Bronchial epithelial cell (primary cell): Measurements from ENCODE around the gene TXNDC11. TPM values are rescaled to one million over a fixed set of nuclear protein-coding genes. Genes with fewer than 3 reads are reported as not detected.
"Not testable (repeated sequence)": the region's sequence is repeated elsewhere in the genome, so short reads cannot be mapped to it uniquely, and the experiment has no call there.

Source experiments
- DNase-seq: peaks from one replicate; pipeline ENCODE4 v3.0.0-alpha.2; 2010; ENCODE audit warnings: low read depth
- FAIRE-seq: peaks from 2 replicates; lab custom pipeline; 2011; peaks lifted over from hg19 to GRCh38; lab: Jason Lieb, UNC
- H3K27me3 ChIP-seq: 2 replicates; pipeline ENCODE4 v1.5.1; 2011; ENCODE audit warnings: low read length; ENCODE audit not compliant: control insufficient read depth, insufficient read depth
- H3K36me3 ChIP-seq: 2 replicates; pipeline ENCODE4 v1.5.1; 2011; ENCODE audit warnings: low read length; ENCODE audit not compliant: control insufficient read depth, insufficient read depth
- H3K4me3 ChIP-seq: 2 replicates; pipeline ENCODE4 v1.5.1; 2011; ENCODE audit warnings: mild to moderate bottlenecking, low read depth, low read length, control low read depth
- total RNA-seq: library from RNA; depleted of rRNA; stranded (reverse); fragments of >200 nt; gene quantifications from 2 replicates; pipeline ENCODE4 v1.2.1, GENCODE V29; 2014
- TF ChIP-seq, protein P1 (sequence below): IDR thresholded peaks from 2 replicates; pipeline ENCODE4 v1.5.1; 2011; ENCODE audit warnings: mild to moderate bottlenecking, moderate library complexity, low read length, control low read depth, inconsistent platforms; ENCODE audit not compliant: insufficient read depth, severe bottlenecking

The TXNDC11 gene, protein sequence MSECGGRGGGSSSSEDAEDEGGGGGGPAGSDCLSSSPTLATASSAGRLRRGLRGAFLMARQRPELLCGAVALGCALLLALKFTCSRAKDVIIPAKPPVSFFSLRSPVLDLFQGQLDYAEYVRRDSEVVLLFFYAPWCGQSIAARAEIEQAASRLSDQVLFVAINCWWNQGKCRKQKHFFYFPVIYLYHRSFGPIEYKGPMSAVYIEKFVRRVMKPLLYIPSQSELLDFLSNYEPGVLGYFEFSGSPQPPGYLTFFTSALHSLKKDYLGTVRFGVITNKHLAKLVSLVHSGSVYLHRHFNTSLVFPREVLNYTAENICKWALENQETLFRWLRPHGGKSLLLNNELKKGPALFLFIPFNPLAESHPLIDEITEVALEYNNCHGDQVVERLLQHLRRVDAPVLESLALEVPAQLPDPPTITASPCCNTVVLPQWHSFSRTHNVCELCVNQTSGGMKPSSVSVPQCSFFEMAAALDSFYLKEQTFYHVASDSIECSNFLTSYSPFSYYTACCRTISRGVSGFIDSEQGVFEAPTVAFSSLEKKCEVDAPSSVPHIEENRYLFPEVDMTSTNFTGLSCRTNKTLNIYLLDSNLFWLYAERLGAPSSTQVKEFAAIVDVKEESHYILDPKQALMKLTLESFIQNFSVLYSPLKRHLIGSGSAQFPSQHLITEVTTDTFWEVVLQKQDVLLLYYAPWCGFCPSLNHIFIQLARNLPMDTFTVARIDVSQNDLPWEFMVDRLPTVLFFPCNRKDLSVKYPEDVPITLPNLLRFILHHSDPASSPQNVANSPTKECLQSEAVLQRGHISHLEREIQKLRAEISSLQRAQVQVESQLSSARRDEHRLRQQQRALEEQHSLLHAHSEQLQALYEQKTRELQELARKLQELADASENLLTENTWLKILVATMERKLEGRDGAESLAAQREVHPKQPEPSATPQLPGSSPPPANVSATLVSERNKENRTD
- total RNA-seq: 29.4 and 35.8 TPM in 2 replicates

DNA sequence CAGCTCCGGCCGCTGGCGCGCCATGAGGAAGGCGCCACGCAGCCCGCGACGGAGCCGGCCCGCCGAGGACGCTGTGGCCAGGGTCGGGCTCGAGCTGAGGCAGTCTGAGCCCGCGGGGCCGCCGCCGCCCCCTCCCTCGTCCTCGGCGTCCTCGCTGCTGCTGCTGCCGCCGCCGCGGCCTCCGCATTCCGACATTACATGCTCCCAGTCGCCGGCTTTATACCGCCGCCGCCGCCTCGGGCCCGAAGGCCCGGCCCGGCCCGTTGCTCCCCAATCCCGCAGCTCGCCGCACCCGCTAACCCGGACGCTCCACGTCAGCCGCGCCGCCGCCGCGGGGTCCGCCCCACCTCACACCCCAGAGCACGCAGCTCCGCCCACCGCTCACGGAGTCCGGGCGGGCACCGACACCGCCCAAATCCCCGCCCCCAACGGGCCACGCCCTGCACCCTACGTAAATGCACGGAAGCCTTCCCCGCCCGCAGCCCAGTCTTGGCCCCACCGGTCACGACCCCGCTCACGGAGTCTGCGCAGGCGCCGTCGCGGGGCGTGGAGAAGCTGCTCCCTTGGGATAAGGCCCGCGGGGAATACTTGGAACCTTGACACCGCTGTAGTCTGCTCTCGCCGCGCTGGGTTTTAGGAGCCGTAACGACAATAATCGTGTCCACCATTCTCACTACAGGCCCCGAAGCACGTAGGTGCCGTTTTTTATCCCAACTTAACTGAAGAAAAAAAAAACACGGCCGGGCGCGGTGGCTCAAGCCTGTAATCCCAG is at the start of gene TXNDC11:
Gene TXNDC11 (minus strand): TSS at position 322 of the 772 bp plus-strand sequence. CDS start 127 bp downstream, at position 195.
- FAIRE-seq: no peak
- peaks cover 1% of the 10 kb centered on the region for H3K36me3 ChIP-seq
- H3K4me3 ChIP-seq: peak within 1 kb of the TSS; percentile 98
- TF ChIP-seq, protein P1, sequence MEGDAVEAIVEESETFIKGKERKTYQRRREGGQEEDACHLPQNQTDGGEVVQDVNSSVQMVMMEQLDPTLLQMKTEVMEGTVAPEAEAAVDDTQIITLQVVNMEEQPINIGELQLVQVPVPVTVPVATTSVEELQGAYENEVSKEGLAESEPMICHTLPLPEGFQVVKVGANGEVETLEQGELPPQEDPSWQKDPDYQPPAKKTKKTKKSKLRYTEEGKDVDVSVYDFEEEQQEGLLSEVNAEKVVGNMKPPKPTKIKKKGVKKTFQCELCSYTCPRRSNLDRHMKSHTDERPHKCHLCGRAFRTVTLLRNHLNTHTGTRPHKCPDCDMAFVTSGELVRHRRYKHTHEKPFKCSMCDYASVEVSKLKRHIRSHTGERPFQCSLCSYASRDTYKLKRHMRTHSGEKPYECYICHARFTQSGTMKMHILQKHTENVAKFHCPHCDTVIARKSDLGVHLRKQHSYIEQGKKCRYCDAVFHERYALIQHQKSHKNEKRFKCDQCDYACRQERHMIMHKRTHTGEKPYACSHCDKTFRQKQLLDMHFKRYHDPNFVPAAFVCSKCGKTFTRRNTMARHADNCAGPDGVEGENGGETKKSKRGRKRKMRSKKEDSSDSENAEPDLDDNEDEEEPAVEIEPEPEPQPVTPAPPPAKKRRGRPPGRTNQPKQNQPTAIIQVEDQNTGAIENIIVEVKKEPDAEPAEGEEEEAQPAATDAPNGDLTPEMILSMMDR: no peak
- H3K27me3 ChIP-seq: no peaks in the 10 kb centered on the region
- peak; percentile 93 for DNase-seq

DNA sequence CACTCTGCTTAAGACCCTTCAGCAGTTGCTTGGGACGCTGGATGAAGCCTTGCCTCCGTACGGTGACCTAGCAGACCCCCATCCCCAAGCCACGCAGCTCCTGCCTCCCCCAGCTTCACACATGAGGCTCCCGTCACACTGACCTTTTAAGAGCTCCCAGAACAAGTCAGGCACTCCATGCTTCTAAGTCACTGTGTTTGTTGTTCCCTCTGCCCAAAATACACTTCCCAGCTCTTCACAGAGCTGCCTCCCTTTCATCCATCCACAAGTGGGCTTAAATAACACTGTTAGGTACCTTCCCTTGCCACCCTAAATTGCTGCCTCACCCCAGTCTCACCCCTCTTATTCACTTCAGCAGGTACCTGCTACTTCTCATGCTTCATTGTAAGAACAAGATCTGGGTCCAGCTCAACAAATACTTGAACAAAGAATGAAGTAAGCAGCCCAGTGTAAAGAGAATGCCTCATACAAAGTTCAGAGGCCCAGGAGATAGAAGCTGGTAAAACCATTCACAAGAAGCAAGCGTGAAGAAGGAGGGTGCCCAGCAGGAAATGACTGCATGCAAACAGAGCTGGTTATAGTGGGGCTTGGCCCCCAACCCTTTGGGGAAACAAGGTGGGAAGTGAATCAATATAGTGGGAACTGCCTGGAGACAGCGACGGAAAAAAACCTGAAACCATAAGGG is 48.6 kb upstream of the TXNDC11 start:
- FAIRE-seq (no peak), DNase-seq (no peak)
- Histone ChIP-seq H3K4me3 (no peak overlapping the region), H3K36me3 (peaks cover 1% of the 10 kb centered on the region), H3K27me3 (no peaks in the 10 kb centered on the region)
- TF ChIP-seq, protein P1: no peak

DNA sequence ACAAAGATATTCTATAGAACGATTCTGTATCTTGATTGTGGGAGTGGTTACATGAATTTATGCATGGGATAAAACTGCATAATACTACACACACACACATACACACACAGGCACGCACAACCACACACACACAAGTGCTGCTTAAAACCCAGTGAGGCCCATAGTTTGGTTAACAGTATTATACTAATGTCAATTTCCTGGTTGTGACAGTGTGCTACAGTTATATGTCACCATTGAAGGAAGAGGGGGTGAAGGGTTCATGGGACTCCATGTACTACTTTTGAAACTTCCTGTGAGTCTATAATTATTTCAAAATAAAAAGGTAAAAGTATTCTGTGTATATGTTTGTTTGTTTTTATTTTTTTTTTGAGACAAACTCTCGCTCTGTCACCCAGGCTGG is 46.3 kb upstream of the TXNDC11 start:
- TF ChIP-seq, protein P1: no peak
- H3K4me3 ChIP-seq: no peak overlapping the region
- DNase-seq (no peak), FAIRE-seq (no peak)
- H3K36me3 ChIP-seq: peaks cover 1% of the 10 kb centered on the region
- H3K27me3 ChIP-seq: no peaks in the 10 kb centered on the region

DNA sequence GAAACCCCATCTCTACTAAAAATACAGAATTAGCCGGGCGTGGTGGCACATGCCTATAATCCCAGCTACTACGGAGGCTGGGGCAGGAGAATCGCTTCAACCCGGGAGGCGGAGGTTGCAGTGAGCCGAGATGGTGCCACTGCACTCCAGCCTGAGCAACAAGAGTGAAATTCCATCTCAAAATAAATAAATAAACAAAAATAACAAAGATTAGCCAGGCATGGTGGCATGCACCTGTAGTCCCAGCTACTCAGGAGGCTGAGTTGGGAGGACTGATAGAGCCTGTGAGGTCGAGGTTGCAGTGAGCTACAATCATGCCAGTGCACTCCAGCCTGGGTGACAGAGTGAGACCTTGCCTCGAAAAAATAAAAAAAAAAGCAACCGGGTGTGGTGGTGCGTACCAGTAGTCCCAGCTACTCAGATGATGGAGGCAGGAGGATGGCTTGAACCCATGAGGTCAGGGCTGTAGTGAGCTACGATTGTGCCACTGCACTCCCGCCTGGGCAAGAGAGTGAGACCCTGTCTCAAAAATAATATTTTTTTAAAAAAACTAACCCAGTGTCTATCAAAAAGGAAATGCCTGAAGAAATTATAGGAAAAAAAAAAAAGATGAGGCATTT is 42.4 kb upstream of the TXNDC11 start:
- H3K4me3 ChIP-seq, H3K27me3 ChIP-seq, DNase-seq, H3K36me3 ChIP-seq, FAIRE-seq: not testable (repeated sequence)

DNA sequence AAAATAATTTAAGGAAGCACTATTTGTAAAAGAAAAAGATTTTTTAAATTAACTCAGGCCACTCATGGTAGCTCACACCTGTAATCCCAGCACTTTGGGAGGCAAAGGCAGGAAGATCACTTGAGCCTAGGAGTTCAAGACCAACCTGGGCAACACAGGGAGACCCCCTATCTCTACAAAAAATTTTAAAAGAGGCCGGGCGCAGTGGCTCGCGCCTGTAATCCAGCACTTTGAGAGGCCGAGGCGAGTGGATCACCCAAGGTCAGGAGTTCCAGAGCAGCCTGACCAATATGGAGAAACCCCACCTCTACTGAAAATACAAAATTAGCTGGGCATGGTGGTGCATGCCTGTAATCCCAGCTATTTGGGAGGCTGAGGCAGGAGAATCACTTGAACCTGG is 41.7 kb upstream of the TXNDC11 start:
- FAIRE-seq, H3K27me3 ChIP-seq, H3K4me3 ChIP-seq, H3K36me3 ChIP-seq, DNase-seq: not testable (repeated sequence)

DNA sequence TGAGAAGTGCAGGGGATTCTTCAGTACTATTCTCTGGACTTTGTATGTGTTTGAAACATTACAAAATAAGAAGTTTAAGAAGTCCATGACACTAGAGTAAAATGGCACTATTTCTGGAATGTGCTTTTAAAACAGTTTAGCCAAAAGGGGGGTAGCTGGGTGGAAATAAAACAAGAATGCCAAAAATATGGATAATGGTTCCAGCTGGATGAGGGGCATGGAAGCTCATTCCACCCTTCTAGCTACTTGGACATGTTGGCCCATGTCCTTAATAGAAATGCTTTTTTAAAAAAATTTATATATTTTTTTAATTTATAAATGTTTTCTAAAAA is 41.3 kb upstream of the TXNDC11 start:
- FAIRE-seq: no peak
- H3K4me3 ChIP-seq: no peak overlapping the region

More for the DNA sequence above, 41.3 kb upstream of the TXNDC11 start:
- DNase-seq: no peak
- Histone ChIP-seq H3K27me3 (no peaks in the 10 kb centered on the region), H3K36me3 (peaks cover 2% of the 10 kb centered on the region)
- TF ChIP-seq, protein P1: no peak
